D721Med (cell line): ENCODE measurements around the gene KNG1.

ENCODE experiments used
- DNase-seq: peaks from one replicate; pipeline ENCODE4 v3.0.0; 2011; ENCODE audit warnings: low spot score; ENCODE audit not compliant: insufficient read length
- FAIRE-seq: peaks from 2 replicates; lab custom pipeline; 2011; peaks lifted over from hg19 to GRCh38; lab: Jason Lieb, UNC
- TF ChIP-seq, protein P1 (sequence below): IDR thresholded peaks from 2 replicates; pipeline ENCODE4 v1.5.1; 2012; ENCODE audit warnings: mild to moderate bottlenecking, control low read depth; ENCODE audit not compliant: insufficient read depth; ENCODE audit errors: missing control alignments

Gene KNG1

DNA sequence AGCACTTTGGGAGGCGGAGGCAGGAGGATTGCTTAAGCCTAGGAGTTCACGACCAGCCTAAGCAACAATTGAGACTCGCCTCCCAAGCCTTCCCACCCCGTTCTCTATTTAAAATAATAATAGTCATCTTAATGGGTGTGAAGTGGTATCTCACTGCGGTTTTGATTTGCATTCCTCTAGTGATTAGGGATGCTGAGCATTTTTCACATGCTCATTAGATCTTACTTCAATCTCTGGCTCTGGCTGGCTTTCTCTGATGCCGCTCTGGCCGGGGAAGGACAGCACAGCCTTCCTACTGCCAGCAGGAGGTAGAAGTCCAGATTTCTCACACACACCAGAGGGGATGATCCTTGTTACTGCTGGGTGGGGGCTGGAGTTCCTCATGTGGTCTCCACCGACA lies 58.8 kb downstream of the KNG1 start:
- no peak for DNase-seq
- no peak for FAIRE-seq
- TF ChIP-seq, protein P1, sequence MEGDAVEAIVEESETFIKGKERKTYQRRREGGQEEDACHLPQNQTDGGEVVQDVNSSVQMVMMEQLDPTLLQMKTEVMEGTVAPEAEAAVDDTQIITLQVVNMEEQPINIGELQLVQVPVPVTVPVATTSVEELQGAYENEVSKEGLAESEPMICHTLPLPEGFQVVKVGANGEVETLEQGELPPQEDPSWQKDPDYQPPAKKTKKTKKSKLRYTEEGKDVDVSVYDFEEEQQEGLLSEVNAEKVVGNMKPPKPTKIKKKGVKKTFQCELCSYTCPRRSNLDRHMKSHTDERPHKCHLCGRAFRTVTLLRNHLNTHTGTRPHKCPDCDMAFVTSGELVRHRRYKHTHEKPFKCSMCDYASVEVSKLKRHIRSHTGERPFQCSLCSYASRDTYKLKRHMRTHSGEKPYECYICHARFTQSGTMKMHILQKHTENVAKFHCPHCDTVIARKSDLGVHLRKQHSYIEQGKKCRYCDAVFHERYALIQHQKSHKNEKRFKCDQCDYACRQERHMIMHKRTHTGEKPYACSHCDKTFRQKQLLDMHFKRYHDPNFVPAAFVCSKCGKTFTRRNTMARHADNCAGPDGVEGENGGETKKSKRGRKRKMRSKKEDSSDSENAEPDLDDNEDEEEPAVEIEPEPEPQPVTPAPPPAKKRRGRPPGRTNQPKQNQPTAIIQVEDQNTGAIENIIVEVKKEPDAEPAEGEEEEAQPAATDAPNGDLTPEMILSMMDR: peak; percentile 9

DNA sequence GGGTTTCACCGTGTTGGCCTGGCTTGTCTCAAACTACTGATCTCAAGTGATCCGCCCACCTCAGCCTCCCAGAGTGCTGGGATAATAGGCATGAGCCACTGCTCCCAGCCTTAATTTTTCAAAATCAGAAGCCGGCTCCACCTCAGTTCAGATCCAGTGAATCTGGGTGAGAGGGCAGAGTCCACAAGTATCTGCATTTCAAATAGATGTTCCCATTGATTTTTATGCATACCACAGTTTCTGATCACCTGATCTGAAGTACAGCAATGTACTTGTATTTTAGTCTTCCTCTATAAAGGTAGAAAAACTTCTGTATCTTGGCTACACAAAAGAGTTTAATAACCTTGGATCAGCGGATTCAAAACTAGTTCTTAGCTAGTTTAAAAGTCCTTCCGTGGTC lies 62.0 kb downstream of the KNG1 start:
- TF ChIP-seq, protein P1: no peak
- FAIRE-seq: no peak
- no peak for DNase-seq

DNA sequence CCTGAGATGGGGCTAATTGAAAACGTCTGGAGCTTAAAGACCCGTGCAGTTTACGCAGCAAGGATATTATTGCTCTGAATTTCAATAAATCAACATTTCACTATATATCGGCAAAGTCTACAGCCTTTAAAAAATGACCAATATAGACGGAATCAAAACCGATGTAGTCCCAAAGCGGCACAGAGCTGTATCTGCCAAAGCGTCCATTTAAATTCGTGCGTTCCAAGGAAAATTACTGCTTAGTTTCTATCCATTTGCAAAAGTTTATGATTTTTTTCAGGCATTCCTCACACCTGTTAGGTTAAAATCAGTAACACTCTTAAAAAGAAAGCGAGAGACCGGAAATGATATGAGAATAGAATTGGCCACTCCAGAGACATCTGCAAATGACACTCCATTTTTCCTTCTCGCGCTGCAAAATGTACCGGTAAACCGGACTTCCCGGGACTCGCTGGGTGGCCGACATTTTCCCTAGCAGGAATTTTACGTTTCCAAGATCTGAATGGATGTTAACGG lies 65.4 kb downstream of the KNG1 start:
- DNase-seq (no peak), FAIRE-seq (no peak)
- TF ChIP-seq, protein P1: no peak

DNA sequence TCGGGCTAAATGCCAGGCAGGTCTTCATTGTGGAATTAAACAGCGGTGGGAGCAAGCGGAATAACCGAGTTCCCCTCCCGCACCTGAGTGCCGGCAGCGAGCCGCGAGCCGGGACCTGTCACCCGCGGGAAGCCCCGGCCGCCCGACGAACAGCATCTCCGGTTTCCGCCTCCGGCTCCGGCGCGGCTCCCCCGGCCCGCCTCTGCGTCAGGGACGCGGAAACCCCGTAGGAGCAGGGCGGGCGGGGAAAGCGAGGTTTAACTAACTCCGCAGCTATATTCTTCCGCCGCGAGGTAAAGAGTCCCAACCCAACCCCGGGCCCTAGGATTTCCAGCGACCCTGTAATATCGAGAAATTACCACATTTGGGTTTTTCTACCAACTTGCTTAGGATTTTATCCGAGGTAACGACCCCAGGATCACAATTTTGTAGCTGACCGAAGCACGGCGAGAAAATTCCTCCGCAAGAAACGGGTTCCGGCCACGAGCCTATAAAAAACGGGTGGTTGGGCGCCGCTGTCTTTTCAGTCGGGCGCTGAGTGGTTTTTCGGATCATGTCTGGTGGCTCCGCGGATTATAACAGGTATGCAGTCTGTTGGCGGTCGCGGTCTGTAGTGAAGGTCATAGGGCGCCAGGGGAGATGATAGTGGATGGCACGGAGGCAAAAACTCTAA lies 66.0 kb downstream of the KNG1 start, which contains the start of gene EIF4A2:
EIF4A2 (plus strand) TSS at position 520 of the 673 bp plus-strand sequence; CDS start at position 554, 34 bp downstream.
- DNase-seq (peak; percentile 48), FAIRE-seq (no peak)
- TF ChIP-seq, protein P1: no peak

DNA sequence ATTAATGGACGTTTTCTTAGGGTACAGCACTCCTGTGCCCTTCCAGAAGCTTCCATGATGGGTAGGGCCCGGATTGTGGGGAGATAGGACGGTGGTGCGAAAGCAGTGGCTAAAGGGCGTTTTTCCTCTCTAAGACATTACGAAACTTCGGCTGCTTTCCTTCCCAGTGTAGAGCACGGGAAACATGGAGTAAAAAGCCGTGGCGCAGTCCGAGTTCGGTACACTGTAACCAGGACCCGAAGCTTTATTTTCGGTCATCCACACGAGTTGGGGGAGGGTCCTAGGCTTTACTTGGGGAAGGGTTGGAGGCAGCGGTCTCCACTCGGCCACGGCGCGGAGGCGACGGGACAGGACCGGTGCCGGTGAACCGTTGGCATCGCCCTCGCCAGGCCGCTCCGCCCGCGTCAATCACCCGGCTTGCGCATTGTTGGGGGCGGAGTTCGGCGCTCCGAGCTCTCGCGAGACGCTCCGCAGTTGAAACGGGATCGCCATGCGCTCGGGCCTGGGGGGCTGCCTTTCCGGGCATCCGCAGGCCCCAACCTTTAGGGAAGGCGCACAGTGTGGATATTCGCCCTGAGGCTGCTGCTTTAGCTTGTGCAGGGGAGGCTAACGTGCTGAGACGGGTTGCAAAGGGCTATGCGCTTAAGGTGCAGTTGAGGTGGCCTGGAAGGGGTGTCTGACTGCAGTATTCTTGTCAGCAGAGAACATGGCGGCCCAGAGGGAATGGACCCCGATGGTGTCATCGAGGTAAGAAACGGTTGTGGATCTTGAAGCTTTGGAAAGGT lies 66.8 kb downstream of the KNG1 start:
- DNase-seq: no peak
- TF ChIP-seq, protein P1: no peak
- FAIRE-seq: no peak

DNA sequence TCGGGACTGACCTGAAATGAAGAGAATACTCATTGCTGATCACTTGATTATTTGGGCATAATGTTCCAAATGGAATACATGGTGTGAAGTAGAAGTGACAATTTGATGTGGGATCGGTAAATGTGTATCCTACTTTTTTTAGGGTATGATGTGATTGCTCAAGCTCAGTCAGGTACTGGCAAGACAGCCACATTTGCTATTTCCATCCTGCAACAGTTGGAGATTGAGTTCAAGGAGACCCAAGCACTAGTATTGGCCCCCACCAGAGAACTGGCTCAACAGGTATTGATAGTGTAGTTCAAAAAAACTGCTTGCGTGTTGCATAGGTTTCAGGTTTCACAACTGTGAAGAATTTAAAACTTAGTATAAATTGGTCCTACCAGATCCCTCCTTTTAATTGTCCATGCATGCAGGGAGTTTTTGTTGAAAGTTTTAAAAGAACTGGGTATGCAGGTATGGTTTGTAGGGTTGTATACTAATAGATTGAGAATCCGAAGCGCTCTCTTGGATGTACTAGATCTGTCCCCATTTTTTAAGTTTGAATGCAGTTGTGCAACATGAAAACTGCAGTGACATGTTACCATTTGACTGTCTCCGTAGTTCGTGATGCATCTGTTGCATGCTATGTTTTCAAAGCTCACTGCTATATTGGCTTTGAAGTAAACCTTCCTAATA lies 67.8 kb downstream of the KNG1 start:
- DNase-seq (no peak), FAIRE-seq (no peak)
- TF ChIP-seq, protein P1: no peak
